Skeletal muscle tissue (tissue), 4 donors: Measurements from ENCODE around the gene COL4A1. TPM values are rescaled to one million over a fixed set of nuclear protein-coding genes. Genes with fewer than 3 reads are reported as not detected.

Source experiments
- H3K27ac ChIP-seq: one replicate; pipeline ENCODE4 v1.7.0; 2013; ENCODE audit warnings: mild to moderate bottlenecking, low read depth, low read length, inconsistent platforms
- H3K27me3 ChIP-seq, 3 donors: one replicate each; pipeline ENCODE4 v1.7.0; 2013; ENCODE audit warnings: low read length in 3 of 3; ENCODE audit not compliant: control insufficient read depth in 3 of 3, insufficient read depth in 3 of 3
- H3K36me3 ChIP-seq, 3 donors: one replicate each; pipeline ENCODE4 v1.7.0; 2013; ENCODE audit warnings: low read length in 3 of 3; ENCODE audit not compliant: control insufficient read depth in 3 of 3, insufficient read depth in 3 of 3
- H3K4me1 ChIP-seq, 3 donors: one replicate each; pipeline ENCODE4 v1.7.0; 2013; ENCODE audit warnings: low read length in 3 of 3, mild to moderate bottlenecking in 3 of 3; ENCODE audit not compliant: control insufficient read depth in 3 of 3, insufficient read depth in 3 of 3
- H3K4me3 ChIP-seq, 3 donors: one replicate each; pipeline ENCODE4 v1.7.0; 2013; ENCODE audit warnings: low read length in 3 of 3
- H3K9ac ChIP-seq, 3 donors: one replicate each; pipeline ENCODE4 v1.7.0; 2013; ENCODE audit warnings: low read length in 3 of 3, mild to moderate bottlenecking in 3 of 3, moderate library complexity in 2 of 3, low read depth in 1 of 3
- H3K9me3 ChIP-seq, 3 donors: one replicate each; pipeline ENCODE4 v1.7.0; 2013; ENCODE audit warnings: low read length in 3 of 3; ENCODE audit not compliant: control insufficient read depth in 3 of 3
- total RNA-seq: library from RNA; depleted of rRNA; stranded (reverse); fragments of >200 nt; gene quantifications from one replicate; pipeline ENCODE4 v1.2.3, GENCODE V29; 2014
- donor health status: Osteomylitis.

Gene COL4A1
- total RNA-seq, 1 donor from 2014 or later, result 774 TPM

DNA sequence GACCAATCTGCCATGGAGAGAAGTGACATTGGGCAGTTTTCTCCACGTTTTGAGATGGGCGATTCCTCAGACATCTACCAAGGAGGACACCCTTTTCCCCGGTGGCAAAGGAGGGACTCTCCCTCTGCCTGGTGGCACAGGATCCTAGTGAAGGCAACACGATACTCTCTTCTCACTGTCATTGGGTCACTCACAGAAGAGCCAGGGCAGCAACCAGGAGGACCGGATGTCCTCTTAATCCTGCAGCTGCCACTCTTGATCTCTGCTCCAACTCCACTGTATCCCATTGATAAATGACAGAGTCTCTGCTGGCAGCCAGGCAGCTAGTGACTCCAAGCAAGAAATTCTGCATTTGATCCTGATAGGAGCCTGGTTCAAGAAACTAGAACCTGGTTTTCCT lies 42.3 kb upstream of the COL4A1 start:
- H3K27ac ChIP-seq, result no peak overlapping the region
- H3K27me3 ChIP-seq, result peaks cover 0 to 26% (median 6%) of the 10 kb centered on the region in 3 donors
- no peak overlapping the region for H3K9ac ChIP-seq
- H3K36me3 ChIP-seq, result no peaks in the 10 kb centered on the region
- H3K9me3 ChIP-seq, result no peaks in the 10 kb centered on the region
- H3K4me3 ChIP-seq, result no peak overlapping the region
- peaks cover 26 to 42% (median 27%) of the 10 kb centered on the region in 3 donors for H3K4me1 ChIP-seq

DNA sequence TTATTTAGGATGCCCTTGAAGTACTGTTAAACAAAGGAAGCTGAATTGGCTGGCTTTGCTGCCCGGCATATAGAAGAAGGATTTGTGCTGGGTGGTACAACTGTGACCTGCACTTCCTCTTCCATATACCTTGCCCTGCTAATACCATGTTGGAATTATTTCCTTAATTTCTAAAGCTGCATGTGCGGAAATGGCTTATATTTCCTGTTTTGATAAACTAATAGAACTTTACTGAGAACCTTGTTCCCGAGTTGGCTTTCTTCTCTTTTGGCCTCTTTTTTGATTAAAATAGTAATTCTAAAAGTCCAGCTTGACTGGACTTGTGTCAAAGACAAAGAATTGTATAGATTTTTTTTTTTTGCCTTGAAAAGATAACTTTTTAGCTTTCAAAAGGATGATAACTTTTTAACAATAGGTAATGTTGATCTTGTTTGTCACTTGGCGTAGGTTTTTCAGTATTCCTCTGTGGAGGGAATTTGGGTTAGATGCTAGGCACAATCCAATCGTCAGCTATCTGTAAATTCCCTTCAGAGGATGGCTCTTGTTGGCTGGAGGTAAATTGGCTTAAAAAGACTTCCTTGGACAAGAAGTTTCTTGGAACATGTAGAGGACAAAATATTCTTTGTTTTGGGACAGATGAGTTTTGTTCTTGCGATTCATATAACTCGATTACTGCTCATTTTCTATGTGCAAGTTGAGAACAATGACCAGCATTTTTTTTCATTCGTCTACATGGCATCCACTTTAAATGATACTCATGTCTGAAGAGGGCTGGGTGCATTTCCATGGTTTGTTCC lies 41.5 kb upstream of the COL4A1 start:
- H3K4me1 ChIP-seq, result peaks cover 26 to 40% (median 27%) of the 10 kb centered on the region in 3 donors

DNA sequence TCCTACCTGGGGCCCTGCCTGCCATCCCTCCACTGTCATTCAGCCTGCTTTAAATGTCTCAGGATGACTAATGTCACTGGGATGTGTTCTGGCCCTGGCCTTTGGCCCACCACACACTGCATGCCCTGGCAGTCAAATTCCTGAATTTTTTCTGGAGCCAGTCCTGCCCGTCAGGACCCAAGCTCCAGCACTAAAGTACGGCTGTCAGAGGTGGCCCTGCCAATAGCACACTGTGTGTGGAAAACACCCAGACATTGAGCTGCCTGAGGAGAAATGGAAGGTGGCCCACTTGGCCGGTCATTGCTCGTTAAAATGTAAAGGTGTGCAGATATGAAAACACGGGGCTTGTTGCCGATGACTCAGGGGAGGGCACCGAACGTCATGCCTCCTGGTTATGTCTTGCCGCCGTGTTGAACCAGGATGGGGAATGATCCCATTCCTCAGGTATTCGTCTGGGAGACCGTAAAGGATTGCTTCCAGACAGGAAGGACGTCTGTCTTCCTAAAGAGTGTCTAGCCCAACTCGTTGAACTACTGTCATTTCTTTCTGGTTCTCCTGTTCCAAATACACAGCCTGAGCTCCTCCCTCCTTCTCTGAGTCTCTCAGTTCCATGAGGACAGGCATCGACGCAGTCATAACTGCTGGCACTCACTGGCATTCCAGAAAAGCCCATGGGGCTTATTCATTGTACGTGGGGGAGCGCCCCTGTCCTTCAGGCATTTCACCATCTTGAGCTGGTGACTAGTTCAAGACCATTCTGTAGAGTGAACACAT lies 40.8 kb upstream of the COL4A1 start:
- H3K9ac ChIP-seq, result no peak overlapping the region
- no peaks in the 10 kb centered on the region for H3K9me3 ChIP-seq
- H3K27me3 ChIP-seq, result peaks cover 0 to 26% (median 13%) of the 10 kb centered on the region in 3 donors
- no peaks in the 10 kb centered on the region for H3K36me3 ChIP-seq
- H3K27ac ChIP-seq, result peak overlapping the region; percentile 54
- H3K4me1 ChIP-seq, result peaks cover 23 to 38% (median 26%) of the 10 kb centered on the region in 3 donors
- no peak overlapping the region for H3K4me3 ChIP-seq

More for the DNA sequence above, 41.5 kb upstream of the COL4A1 start:
- Histone ChIP-seq H3K27ac (peak overlapping the region; percentile 54), H3K9me3 (no peaks in the 10 kb centered on the region), H3K36me3 (no peaks in the 10 kb centered on the region), H3K27me3 (peaks cover 0 to 26% (median 6%) of the 10 kb centered on the region in 3 donors), H3K4me3 (no peak overlapping the region), H3K9ac (no peak overlapping the region)

DNA sequence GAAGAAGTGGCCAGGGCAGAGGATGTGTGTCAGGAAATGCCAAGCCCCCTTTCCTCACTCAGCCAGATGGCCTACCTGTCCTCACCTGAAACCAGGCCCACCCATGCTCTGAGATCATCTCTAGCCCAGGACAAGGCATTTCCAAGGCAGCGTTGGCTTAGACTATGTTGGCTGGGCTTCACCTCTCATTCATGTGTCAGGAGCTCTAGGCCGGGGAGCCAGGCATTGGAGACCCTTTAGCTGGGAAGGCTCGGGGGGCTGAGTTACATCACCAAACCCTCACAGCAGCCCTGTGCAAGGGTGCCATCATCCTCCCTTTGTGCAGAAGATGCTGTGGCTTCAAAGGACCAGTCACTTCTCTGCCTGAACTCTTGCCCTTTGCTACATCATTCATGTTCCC lies 40.1 kb upstream of the COL4A1 start:
- Histone ChIP-seq H3K9ac (no peak overlapping the region), H3K27ac (peak overlapping the region; percentile 54), H3K4me3 (no peak overlapping the region), H3K27me3 (peaks cover 5 to 27% (median 16%) of the 10 kb centered on the region in 3 donors), H3K36me3 (no peaks in the 10 kb centered on the region), H3K4me1 (peaks cover 26 to 39% (median 27%) of the 10 kb centered on the region in 3 donors), H3K9me3 (no peaks in the 10 kb centered on the region)

DNA sequence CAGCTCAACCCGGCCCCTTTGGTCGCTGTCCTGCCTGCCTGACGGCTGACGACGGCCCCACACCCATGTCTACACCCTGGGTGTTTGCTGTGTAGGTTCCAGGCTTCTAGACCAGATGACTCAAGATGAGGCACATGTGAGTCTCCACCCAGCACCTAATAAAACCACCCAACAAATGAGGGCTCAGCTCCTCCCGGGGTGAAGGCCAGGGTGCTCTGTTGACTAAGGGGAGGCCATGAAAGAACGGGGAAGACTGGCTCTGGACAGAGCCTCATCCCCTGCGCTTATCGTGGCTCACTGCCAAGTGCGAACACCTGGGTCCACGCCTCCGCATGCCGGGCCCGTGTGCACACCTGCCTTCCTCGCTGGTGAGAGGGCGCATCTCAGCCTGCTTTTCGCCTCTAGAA lies 39.7 kb upstream of the COL4A1 start:
- peaks cover 5 to 25% (median 17%) of the 10 kb centered on the region in 3 donors for H3K27me3 ChIP-seq
- no peak overlapping the region for H3K9ac ChIP-seq
- H3K27ac ChIP-seq, result no peak overlapping the region
- no peaks in the 10 kb centered on the region for H3K9me3 ChIP-seq
- H3K36me3 ChIP-seq, result no peaks in the 10 kb centered on the region
- H3K4me1 ChIP-seq, result peaks cover 26 to 37% (median 30%) of the 10 kb centered on the region in 3 donors
- H3K4me3 ChIP-seq, result no peak overlapping the region

DNA sequence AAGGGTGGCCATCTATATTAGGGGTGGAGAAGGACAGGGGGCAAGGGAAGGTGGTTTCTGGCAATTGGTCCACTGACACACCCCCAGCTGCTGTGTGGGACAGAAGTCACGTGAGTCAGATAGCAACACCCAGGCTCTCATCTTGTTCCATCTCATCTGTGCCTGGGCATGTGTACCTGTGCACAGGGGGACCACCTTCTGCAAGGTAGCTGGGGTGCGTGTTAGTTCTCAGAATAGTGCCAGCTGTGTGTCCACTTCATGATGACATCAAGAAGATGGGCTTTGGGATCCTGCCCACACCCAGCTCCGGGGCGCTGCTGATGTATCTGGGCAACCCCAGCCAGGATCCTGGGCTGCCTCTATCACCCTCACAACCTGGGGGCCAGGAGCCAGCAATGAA lies 38.7 kb upstream of the COL4A1 start:
- Histone ChIP-seq H3K4me1 (peaks cover 32 to 43% (median 38%) of the 10 kb centered on the region in 3 donors), H3K27ac (no peak overlapping the region), H3K9me3 (no peaks in the 10 kb centered on the region), H3K27me3 (peaks cover 5 to 30% (median 21%) of the 10 kb centered on the region in 3 donors), H3K36me3 (no peaks in the 10 kb centered on the region), H3K4me3 (no peak overlapping the region), H3K9ac (no peak overlapping the region)

DNA sequence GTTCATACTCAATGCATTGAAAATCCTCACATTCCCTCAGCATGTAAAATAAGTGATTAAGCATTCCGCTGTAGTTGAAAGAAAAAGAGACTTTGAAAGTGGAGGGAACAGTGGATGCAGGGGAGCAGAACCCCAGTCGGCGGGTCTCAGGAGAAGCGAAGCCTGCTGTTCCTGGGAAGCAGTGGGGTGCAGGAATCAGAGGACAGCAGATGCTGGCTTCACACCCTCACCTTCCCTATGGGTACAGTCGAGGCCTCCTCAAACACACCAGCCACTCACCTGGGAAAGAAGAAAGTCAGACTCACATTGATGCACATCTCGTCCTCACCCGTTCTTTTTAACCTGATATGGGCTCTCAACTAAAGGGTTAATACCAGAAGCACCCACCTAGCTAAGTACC lies 38.3 kb upstream of the COL4A1 start:
- Histone ChIP-seq H3K9me3 (no peaks in the 10 kb centered on the region), H3K27ac (no peak overlapping the region), H3K27me3 (peaks cover 5 to 30% (median 21%) of the 10 kb centered on the region in 3 donors), H3K9ac (no peak overlapping the region), H3K36me3 (no peaks in the 10 kb centered on the region), H3K4me3 (no peak overlapping the region), H3K4me1 (peaks cover 32 to 43% (median 42%) of the 10 kb centered on the region in 3 donors)

DNA sequence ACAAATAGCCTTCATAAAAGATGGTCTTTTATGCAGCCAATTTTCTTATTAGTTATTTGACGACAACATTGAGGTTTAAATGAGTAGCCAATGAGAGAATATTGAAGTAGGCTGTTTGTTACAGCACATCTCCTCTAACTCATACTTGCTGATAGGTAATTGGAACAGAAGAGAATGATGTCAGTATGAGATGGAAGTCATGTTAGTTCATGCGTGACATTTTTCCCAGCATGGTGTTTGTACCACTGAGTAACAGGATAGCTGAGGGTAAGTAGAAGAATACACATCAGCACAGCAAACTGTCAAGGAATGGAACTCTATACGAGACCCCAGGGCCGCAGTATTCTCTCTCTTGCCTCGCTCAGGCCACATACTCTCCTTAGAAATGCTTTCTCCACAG lies 37.4 kb upstream of the COL4A1 start:
- Histone ChIP-seq H3K27me3 (peaks cover 5 to 30% (median 21%) of the 10 kb centered on the region in 3 donors), H3K4me3 (no peak overlapping the region), H3K9me3 (no peaks in the 10 kb centered on the region), H3K4me1 (peaks cover 34 to 49% (median 47%) of the 10 kb centered on the region in 3 donors), H3K36me3 (no peaks in the 10 kb centered on the region), H3K27ac (no peak overlapping the region), H3K9ac (no peak overlapping the region)

DNA sequence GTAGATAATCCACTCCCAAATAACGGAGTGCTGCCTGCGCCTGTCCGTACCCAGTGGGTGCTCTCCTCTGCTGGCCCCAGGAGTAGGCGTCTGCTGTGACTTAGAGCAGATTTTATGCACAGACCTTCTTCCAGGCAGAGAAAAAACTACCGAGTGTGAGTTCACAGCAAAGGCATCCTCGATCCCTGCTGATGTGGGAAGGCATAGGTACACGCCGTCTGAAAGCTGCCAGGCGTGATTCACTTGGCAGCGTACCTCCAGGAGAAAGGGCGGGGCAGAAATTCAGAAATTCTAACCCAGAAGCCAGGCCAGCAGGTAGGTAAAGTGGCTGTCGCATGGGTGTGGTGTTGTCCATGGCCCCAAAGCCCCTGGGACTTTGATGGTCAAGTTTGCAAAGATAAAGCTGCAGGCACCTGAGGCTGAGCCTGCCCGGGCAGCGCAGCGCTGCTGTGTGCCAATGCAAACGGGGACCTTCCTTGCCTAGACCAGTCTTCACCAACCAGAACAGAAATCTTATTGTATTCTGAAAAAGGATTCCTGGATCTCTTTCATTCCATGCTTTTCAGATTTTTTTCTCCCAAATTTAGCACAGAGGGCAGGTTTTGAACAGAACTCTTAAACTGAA lies 36.4 kb upstream of the COL4A1 start:
- H3K9ac ChIP-seq, result no peak overlapping the region
- H3K36me3 ChIP-seq, result no peaks in the 10 kb centered on the region
- H3K27me3 ChIP-seq, result peaks cover 5 to 30% (median 21%) of the 10 kb centered on the region in 3 donors
- H3K9me3 ChIP-seq, result no peaks in the 10 kb centered on the region
- H3K27ac ChIP-seq, result no peak overlapping the region
- H3K4me3 ChIP-seq, result no peak overlapping the region
- peaks cover 31 to 50% (median 49%) of the 10 kb centered on the region in 3 donors for H3K4me1 ChIP-seq
